Measurements from ENCODE around the gene TNS3. TPM values are rescaled to one million over a fixed set of nuclear protein-coding genes. Genes with fewer than 3 reads are reported as not detected.

TNS3 gene
- total and polyA plus RNA-seq, 10 of the 15 experiments (the other 5 are each of a cell fraction or from before 2014, with no cell fraction given): 0.27 to 2.7 (median 0.79) TPM

DNA sequence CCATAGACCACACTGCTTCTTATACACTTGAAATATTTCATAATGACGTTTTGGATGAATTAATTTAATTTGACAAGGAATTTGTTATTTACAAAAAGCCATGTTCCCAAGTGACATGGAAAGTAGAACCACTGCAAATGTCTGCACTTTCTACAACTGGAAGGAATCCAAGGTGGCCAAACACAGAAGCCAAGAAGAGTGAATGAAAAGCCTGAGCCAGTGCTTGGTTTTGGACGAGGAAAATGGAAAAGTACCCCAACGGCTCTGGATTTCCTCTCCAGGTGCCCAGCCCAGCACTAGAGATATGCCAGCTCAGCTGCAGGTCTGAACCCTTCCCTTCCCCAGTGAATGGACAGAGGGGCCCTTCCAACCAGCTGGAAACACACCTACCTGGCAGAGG, 279.4 kb downstream of the TNS3 start:
- Histone ChIP-seq H3K9me3 (replicated peaks; ENCODE audit: control insufficient read depth, insufficient read depth, low read length) (no peaks in the 10 kb centered on the region), H3K4me3 (no peak overlapping the region), H3K36me3 (ENCODE audit: control insufficient read depth in 2 of 2, insufficient read depth in 2 of 2, low read length in 1 of 2) (no peaks in the 10 kb centered on the region), H3K9ac (ENCODE audit: control insufficient read depth, insufficient read depth, low read length) (no peak overlapping the region), H3K4me2 (ENCODE audit: control insufficient read depth, insufficient read depth) (no peak overlapping the region), H2AFZ (ENCODE audit: control insufficient read depth, low read depth, low read length) (no peak overlapping the region), H3K27me3 (replicated peaks in 1 of 2; ENCODE audit: control insufficient read depth in 2 of 2, insufficient read depth in 2 of 2, low read length in 1 of 2) (no peaks in the 10 kb centered on the region; a peak in 1 of 4 replicates), H3K27ac (ENCODE audit: control insufficient read depth, insufficient read depth) (no peak overlapping the region), H3K4me1 (ENCODE audit: control insufficient read depth, insufficient read depth, low read length) (no peaks in the 10 kb centered on the region), H3K79me2 (ENCODE audit: control insufficient read depth, insufficient read depth, low read length) (no peaks in the 10 kb centered on the region), H4K20me1 (ENCODE audit: control insufficient read depth, insufficient read depth) (no peaks in the 10 kb centered on the region)
- no TSS peak for BruUV-seq (replicated peaks)
- TF ChIP-seq, protein P1, sequence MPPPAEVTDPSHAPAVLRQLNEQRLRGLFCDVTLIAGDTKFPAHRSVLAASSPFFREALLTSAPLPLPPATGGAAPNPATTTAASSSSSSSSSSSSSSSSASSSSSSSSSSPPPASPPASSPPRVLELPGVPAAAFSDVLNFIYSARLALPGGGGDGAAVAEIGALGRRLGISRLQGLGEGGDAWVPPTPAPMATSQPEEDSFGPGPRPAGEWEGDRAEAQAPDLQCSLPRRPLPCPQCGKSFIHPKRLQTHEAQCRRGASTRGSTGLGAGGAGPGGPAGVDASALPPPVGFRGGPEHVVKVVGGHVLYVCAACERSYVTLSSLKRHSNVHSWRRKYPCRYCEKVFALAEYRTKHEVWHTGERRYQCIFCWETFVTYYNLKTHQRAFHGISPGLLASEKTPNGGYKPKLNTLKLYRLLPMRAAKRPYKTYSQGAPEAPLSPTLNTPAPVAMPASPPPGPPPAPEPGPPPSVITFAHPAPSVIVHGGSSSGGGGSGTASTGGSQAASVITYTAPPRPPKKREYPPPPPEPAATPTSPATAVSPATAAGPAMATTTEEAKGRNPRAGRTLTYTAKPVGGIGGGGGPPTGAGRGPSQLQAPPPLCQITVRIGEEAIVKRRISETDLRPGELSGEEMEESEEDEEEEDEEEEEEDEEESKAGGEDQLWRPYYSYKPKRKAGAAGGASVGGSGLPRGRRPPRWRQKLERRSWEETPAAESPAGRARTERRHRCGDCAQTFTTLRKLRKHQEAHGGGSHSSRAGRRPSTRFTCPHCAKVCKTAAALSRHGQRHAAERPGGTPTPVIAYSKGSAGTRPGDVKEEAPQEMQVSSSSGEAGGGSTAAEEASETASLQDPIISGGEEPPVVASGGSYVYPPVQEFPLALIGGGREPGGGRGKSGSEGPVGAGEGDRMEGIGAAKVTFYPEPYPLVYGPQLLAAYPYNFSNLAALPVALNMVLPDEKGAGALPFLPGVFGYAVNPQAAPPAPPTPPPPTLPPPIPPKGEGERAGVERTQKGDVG (CRISPR knock-in tag; IDR thresholded peaks at IDR 0.05): no peak
- TF ChIP-seq, protein P2, sequence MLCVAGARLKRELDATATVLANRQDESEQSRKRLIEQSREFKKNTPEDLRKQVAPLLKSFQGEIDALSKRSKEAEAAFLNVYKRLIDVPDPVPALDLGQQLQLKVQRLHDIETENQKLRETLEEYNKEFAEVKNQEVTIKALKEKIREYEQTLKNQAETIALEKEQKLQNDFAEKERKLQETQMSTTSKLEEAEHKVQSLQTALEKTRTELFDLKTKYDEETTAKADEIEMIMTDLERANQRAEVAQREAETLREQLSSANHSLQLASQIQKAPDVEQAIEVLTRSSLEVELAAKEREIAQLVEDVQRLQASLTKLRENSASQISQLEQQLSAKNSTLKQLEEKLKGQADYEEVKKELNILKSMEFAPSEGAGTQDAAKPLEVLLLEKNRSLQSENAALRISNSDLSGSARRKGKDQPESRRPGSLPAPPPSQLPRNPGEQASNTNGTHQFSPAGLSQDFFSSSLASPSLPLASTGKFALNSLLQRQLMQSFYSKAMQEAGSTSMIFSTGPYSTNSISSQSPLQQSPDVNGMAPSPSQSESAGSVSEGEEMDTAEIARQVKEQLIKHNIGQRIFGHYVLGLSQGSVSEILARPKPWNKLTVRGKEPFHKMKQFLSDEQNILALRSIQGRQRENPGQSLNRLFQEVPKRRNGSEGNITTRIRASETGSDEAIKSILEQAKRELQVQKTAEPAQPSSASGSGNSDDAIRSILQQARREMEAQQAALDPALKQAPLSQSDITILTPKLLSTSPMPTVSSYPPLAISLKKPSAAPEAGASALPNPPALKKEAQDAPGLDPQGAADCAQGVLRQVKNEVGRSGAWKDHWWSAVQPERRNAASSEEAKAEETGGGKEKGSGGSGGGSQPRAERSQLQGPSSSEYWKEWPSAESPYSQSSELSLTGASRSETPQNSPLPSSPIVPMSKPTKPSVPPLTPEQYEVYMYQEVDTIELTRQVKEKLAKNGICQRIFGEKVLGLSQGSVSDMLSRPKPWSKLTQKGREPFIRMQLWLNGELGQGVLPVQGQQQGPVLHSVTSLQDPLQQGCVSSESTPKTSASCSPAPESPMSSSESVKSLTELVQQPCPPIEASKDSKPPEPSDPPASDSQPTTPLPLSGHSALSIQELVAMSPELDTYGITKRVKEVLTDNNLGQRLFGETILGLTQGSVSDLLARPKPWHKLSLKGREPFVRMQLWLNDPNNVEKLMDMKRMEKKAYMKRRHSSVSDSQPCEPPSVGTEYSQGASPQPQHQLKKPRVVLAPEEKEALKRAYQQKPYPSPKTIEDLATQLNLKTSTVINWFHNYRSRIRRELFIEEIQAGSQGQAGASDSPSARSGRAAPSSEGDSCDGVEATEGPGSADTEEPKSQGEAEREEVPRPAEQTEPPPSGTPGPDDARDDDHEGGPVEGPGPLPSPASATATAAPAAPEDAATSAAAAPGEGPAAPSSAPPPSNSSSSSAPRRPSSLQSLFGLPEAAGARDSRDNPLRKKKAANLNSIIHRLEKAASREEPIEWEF (IDR thresholded peaks at IDR 0.05; ENCODE audit: insufficient replicate concordance, low read depth, low read length): no peak
- TF ChIP-seq, protein P3, sequence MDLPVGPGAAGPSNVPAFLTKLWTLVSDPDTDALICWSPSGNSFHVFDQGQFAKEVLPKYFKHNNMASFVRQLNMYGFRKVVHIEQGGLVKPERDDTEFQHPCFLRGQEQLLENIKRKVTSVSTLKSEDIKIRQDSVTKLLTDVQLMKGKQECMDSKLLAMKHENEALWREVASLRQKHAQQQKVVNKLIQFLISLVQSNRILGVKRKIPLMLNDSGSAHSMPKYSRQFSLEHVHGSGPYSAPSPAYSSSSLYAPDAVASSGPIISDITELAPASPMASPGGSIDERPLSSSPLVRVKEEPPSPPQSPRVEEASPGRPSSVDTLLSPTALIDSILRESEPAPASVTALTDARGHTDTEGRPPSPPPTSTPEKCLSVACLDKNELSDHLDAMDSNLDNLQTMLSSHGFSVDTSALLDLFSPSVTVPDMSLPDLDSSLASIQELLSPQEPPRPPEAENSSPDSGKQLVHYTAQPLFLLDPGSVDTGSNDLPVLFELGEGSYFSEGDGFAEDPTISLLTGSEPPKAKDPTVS (IDR thresholded peaks at IDR 0.05; ENCODE audit: low read depth, low read length): no peak
- TF ChIP-seq CBX3 (IDR thresholded peaks at IDR 0.05; ENCODE audit: borderline replicate concordance, low read depth) (no peak), ETV6 (conservative IDR thresholded peaks at IDR 0.05 in 1 of 2, IDR thresholded peaks at IDR 0.05 in 1 of 2; ENCODE audit: borderline replicate concordance in 1 of 2, low read depth in 1 of 2) (no peak), CREB1 (IDR thresholded peaks at IDR 0.05; ENCODE audit: low read depth) (no peak), RB1 (IDR thresholded peaks at IDR 0.05; ENCODE audit: borderline replicate concordance) (no peak), NFYB (IDR thresholded peaks at IDR 0.05; ENCODE audit: insufficient read depth, low read depth, low read length) (no peak), SP1 (IDR thresholded peaks at IDR 0.05; ENCODE audit: low read depth, low read length) (no peak)
- intact Hi-C loops (cut with micrococcal nuclease; ENCODE audit: unreplicated experiment) (no loop called here), in situ Hi-C loops (cut with MboI) (no loop called here)
- DNase-seq (ENCODE audit: low read depth, low spot score): no peak
- FAIRE-seq: no peak
- ChIA-PET RAD21 (ENCODE audit: unreplicated experiment) (no interaction called here), CTCF (no interaction called here), POLR2A (no interaction called here), SMC1A (ENCODE audit: uncharacterized antibody, unreplicated experiment) (no interaction called here)
- ATAC-seq: no peak
- WGBS (ENCODE audit: insufficient coverage, insufficient replicate concordance, low lambda C conversion rate, missing lambda C conversion rate): 13% methylated on average over 3 of the region's 3 CpGs

Measured in GM12878 (cell line).